ENCODE results near the gene VWA3A. TPM values are rescaled to one million over a fixed set of nuclear protein-coding genes. Genes with fewer than 3 reads are reported as not detected.
"Not testable (repeated sequence)": the region's sequence is repeated elsewhere in the genome, so short reads cannot be mapped to it uniquely, and the experiment has no call there.

The VWA3A gene, protein sequence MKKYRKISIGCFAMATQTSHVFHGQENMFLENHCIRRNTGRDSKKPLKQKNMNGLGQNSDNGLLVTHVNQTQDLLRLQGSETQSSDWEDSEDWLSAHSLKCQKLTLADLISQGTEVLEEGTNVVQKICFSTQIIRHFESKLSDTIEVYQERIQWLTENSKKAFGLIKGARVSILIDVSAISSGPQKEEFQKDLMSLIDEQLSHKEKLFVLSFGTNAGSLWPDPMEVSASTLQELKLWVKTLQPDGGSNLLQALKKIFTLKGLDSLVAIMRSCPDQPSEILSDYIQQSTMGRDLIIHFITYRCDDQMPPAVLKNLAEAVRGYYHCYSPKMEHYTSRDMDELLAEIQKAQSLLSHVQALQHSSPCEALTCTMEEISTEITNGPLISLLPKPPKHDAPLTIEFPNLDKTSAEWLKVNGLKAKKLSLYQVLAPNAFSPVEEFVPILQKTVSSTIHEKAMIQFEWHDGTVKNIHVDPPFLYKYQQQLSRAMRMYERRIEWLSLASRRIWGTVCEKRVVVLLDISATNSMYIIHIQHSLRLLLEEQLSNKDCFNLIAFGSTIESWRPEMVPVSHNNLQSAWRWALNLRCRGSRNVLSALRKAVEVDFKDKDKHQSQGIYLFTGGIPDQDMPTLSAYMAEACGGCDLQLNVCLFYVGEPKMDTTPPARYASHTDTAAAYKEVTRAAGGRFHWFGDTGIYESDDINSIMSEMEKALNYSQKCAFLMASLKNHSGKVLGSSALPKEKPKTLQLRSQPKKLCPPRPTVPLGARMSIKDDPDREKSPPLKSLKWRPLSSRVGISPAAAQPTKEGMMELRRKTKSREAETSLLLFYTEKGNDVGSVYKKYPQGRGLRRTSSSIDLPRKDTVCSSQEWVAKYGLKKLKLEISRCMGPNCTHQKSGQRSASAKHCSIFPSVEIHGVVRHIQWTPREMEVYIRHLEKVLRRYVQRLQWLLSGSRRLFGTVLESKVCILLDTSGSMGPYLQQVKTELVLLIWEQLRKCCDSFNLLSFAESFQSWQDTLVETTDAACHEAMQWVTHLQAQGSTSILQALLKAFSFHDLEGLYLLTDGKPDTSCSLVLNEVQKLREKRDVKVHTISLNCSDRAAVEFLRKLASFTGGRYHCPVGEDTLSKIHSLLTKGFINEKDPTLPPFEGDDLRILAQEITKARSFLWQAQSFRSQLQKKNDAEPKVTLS
- not detected for total RNA-seq

- DNase-seq: peak; percentile 8
Observed at GRCh38 chr16:22092143-22092933, at the start of gene VWA3A. TSS of gene VWA3A (plus strand) at chr16:22092541. CDS start at chr16:22092638, 97 bp downstream.

- DNase-seq: not testable (repeated sequence)
Observed at GRCh38 chr16:22043882-22044281, 48.5 kb upstream of the VWA3A start.

DNA sequence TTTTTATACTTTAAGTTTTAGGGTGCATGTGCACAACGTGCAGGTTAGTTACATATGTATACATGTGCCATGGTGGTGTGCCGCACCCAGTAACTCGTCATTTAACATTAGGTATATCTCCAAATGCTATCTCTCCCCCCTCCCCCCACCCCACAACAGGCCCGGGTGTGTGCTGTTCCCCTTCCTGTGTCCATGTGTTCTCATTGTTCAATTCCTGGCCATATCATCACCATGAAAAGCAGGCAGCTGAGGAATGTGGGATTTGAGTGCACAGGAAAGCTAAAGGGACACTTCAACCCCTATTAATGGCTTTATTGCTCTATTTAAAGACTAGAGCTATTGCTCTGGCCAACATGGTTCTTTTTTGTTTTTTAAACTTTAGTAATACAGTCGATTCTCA lies 46.5 kb upstream of the VWA3A start:
- peak; percentile 5 for DNase-seq

- no peak for DNase-seq
Observed at GRCh38 chr16:22050963-22051362, 41.4 kb upstream of the VWA3A start.

- DNase-seq: no peak
Observed at GRCh38 chr16:22052980-22053379, 39.4 kb upstream of the VWA3A start.

DNA sequence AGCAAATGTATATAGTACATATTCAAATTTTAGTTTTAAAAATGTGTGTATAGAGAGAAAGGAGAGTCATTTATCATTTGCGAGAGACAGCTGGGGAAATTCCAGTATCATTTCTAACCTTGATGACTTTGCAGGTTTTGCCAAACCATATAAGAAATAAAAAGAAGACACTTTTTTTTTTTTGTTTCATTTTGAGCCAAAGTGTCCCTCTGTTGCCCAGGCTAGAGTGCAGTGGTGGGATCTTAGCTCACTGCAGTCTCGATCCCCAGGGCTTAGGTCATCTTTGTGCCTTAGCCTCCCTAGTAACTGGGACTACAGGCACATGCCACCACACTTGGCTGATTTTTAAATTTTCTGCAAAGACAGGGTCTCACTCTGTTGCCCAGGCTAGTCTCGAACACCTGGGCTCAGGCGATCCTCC lies 38.4 kb upstream of the VWA3A start:
- DNase-seq: no peak

GRCh38 chr16:22054847-22055590 lies 37.3 kb upstream of the VWA3A start:
- DNase-seq: no peak

DNA sequence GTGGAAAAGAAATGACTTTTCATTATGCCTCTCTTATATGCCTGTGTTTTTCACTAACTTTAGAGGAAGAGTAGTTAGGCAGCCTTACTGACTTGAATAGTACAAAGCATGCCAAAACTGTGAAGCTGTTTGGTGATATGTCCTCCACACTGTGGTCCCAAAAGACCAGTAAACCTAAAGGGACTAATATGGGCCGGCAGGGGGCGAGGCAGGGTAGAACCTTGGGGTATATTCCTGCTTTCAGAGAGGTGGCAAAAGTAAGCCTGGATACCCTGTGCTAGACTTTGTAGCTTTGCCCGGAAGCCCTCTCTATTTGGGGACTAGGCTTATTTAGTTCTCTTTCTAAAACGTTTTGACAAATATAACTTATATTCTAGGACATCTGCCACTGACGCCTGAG lies 36.5 kb upstream of the VWA3A start:
- DNase-seq: no peak

DNA sequence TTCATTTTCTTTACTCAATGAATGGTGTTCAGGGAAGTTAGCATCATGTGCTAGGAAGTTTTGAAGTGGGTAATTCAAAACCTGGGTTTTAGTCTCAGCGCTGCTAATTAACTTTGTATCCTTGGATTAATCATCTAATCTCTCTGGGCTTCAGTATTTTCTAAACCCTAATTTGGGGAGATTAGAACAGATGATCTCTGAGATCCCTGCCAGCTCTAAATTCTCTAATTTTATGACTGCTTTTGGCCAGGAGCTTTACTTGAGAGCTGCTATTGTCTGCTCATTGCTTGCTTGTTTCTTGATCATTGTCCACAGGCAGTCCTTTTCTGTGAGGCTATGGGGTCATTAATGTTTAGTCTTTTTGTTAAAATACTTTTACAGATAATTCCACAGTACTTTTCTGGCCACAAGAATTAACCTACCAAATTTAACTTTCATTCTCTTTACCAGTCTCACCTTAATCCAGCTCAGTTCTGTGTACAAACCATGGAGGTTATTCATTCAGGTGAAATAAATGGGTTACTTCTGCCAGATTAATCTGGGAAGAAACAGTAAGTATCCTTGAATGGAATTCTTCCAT lies 28.4 kb upstream of the VWA3A start:
- DNase-seq: no peak

GRCh38 chr16:22065252-22065651 lies 27.1 kb upstream of the VWA3A start:
- DNase-seq: no peak

DNA sequence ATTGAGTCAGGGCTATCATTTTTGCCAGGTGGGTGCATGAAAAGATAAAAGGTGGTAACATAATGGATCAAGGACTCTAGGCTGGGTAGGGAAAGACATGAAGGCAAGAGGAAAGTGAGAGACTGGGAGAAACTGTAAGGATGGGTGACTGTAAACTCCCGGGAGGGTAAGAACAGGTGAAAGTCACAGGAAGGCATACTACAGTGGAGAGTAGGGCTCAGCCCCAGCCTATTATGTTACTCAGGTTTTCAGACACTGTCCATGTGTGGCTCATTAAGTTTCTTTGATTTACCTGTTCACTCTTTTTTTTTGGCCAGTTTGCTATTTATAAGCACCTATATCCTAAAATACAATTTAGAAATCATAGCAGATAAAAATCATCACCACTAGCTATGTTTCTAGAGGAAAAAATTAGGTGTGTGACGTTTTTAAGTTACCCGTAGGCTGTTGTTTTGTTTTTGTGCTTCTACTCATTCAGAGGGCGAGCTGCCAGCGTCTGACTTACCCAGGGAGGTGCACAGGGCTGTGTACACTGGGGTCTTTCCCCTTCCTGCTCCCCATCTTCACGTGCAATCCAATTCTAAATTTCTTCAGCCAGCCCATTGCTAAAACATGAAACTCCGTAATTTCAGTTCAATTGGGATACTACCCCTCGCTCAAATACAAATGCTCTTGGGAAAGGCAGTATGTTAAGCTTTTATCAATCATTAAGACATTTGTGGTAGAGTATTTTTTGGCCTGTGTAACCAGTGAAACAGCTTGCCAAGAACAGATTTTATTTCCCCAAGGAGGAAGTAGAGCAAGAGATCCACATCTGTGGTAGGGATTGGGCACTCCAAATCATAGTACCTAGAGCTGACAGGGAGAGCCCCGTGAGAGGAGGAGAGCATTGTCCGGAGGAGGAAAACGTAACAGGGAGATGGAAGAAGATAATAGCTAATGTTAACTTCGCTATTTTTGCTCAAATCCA lies 21.7 kb upstream of the VWA3A start:
- DNase-seq: no peak

GRCh38 chr16:22071331-22071910 lies 20.9 kb upstream of the VWA3A start:
- peak; percentile 6 for DNase-seq

- DNase-seq: no peak
Observed at GRCh38 chr16:22073350-22073749, 19.0 kb upstream of the VWA3A start.

- no peak for DNase-seq
Observed at GRCh38 chr16:22075043-22075757, 17.1 kb upstream of the VWA3A start.

DNA sequence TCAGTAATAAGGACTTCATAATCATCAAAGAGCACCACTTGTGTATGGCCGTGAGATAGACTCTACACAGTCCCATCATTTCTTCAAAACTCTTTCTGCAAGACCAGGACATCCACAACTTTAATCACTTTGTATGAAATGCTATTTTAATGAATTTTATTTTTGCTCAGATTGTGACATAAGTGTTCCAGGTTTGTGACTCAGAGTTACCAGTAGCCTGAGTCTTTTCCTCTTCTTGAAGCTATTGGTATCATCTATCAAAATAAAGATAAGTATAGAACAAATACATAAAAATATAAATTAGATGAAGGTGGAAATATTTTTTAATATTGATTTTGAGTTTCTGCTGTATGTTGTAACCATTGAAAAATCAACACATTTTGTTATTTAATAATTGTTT lies 16.6 kb upstream of the VWA3A start:
- no peak for DNase-seq

GRCh38 chr16:22077700-22078313 lies 14.5 kb upstream of the VWA3A start:
- DNase-seq: peak; percentile 77

DNA sequence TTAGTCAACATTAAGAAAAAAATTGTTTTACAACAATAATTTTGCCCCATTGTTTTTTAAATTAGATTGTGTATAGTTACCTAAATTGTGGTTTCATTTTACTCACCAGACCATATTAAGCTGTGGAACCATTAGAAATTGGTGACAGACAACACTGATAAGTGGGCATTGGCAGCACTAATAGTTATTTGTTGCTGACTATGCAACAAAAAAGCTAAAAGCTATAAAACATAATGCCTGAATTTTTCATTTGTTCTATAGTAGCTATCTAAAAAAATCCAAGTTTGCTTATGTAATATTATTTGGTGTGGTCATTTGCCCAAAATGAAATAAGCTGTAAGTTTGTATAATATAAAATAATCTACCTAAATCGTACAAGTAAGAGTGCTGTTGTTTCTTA lies 13.7 kb upstream of the VWA3A start:
- DNase-seq: no peak

DNA sequence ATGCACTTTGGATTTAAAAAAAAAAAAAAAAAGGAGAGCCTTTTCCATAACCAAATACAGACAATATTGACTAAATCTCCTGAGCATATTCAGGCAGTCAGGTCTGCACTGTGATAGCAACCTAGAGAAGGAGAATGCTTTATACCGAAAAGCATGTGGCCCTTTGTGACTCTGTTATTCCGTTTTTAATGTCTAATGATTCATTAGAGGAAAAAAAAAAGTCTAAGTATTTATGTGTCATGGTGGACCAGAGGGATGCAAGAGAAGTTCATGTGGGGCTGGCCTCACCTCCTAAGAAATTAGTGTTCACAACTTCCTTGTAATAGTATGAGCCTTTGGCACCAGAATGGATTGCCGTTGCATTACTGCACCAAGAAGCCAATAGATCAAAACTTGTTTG lies 11.3 kb upstream of the VWA3A start:
- DNase-seq: no peak

Data from tongue (tissue), 2 donors.